Ascending aorta (tissue), 2 donors: ENCODE measurements around the gene PFKFB3. TPM values are rescaled to one million over a fixed set of nuclear protein-coding genes. Genes with fewer than 3 reads are reported as not detected.
"Not testable (repeated sequence)": the region's sequence is repeated elsewhere in the genome, so short reads cannot be mapped to it uniquely, and the experiment has no call there.

Experiments used
- DNase-seq, 2 donors: peaks; one replicate each; pipeline ENCODE4 v3.0.0-alpha.2; 2019; ENCODE audit warnings: low spot score in 2 of 2
- H3K27ac ChIP-seq, 2 donors: fragments of 200-600 bp; sonication (generic); one replicate each; pipeline ENCODE4 v1.5.1; 2016 to 2017; ENCODE audit warnings: mild to moderate bottlenecking in 1 of 2
- H3K27me3 ChIP-seq: fragments of 200-600 bp; sonication (generic); one replicate; pipeline ENCODE4 v1.5.1; 2017
- H3K36me3 ChIP-seq, 2 donors: fragments of 200-600 bp; sonication (generic); one replicate each; pipeline ENCODE4 v1.5.1; 2016
- H3K4me1 ChIP-seq, 2 donors: fragments of 200-600 bp; sonication (generic); one replicate each; pipeline ENCODE4 v1.5.1; 2016 to 2017; ENCODE audit warnings: mild to moderate bottlenecking in 1 of 2
- H3K4me3 ChIP-seq, 2 donors: fragments of 200-600 bp; sonication (generic); one replicate each; pipeline ENCODE4 v1.5.1; 2016 to 2017; ENCODE audit warnings: mild to moderate bottlenecking in 1 of 2
- H3K9me3 ChIP-seq, 2 donors: fragments of 200-600 bp; sonication (generic); one replicate each; pipeline ENCODE4 v1.5.1; 2016
- CTCF ChIP-seq, 3 experiments: fragments of 200-600 bp in 2 of 3; fragments of 450-650 bp in 1 of 3; sonication (generic) in 2 of 3; IDR thresholded peaks; one replicate each; pipeline ENCODE4 v1.5.1; 2016 to 2019; ENCODE audit warnings: antibody characterized with exemption in 3 of 3, mild to moderate bottlenecking in 1 of 3, moderate library complexity in 1 of 3
- intact Hi-C: fragments of 100-400 bp; cut with DNase I; formaldehyde crosslinking; loops from one replicate; pipeline ENCODE4 v1.15.1; 2023
- total RNA-seq: library from RNA; depleted of rRNA; stranded (reverse); fragments of >200 nt; gene quantifications from one replicate; pipeline ENCODE4 v1.1.0, GENCODE V29; 2016

Gene PFKFB3
- total RNA-seq, 1 donor from 2014 or later: 68.0 TPM

- Histone ChIP-seq H3K9me3 (no peaks in the 10 kb centered on the region), H3K4me3 (no peak overlapping the region), H3K36me3 (peaks cover 64 to 78% of the 10 kb centered on the region in 2 donors), H3K4me1 (no peaks in the 10 kb centered on the region), H3K27me3 (no peaks in the 10 kb centered on the region), H3K27ac (peak overlapping the region in 1 of 2 donors; percentile 49)
- DNase-seq: no peak
- intact Hi-C loops: no loop called here
- no peak for TF ChIP-seq CTCF (IDR thresholded peaks at IDR 0.05)
Observed at GRCh38 chr10:6234371-6234770, 31.6 kb downstream of the PFKFB3 start.

GRCh38 chr10:6236349-6237198 lies 33.8 kb downstream of the PFKFB3 start:
- Histone ChIP-seq H3K27ac (peak overlapping the region in 1 of 2 donors; percentile 14), H3K36me3 (peaks cover 42 to 56% of the 10 kb centered on the region in 2 donors)
- no peak for DNase-seq

GRCh38 chr10:6237199-6237530 lies 34.4 kb downstream of the PFKFB3 start:
- peak overlapping the region in 1 of 2 donors; percentile 14 for H3K27ac ChIP-seq
- H3K36me3 ChIP-seq: peaks cover 36 to 50% of the 10 kb centered on the region in 2 donors
- no peaks in the 10 kb centered on the region for H3K27me3 ChIP-seq
- no peaks in the 10 kb centered on the region for H3K9me3 ChIP-seq
- no peak overlapping the region for H3K4me3 ChIP-seq
- intact Hi-C loops: no loop called here
- no peak for TF ChIP-seq CTCF (IDR thresholded peaks at IDR 0.05)
- no peak for DNase-seq
- no peaks in the 10 kb centered on the region for H3K4me1 ChIP-seq

More at GRCh38 chr10:6236349-6237198, 33.8 kb downstream of the PFKFB3 start:
- Histone ChIP-seq H3K4me3 (no peak overlapping the region), H3K4me1 (no peaks in the 10 kb centered on the region), H3K9me3 (no peaks in the 10 kb centered on the region), H3K27me3 (no peaks in the 10 kb centered on the region)
- intact Hi-C loops: no loop called here
- no peak for TF ChIP-seq CTCF (IDR thresholded peaks at IDR 0.05)

GRCh38 chr10:6238587-6239212 lies 36.0 kb downstream of the PFKFB3 start:
- peaks cover 20 to 41% of the 10 kb centered on the region in 2 donors for H3K36me3 ChIP-seq
- H3K9me3 ChIP-seq, H3K4me1 ChIP-seq, intact Hi-C loops, H3K27me3 ChIP-seq, H3K4me3 ChIP-seq, DNase-seq: not testable (repeated sequence)
- H3K27ac ChIP-seq: peak overlapping the region; percentile 46 to 60

GRCh38 chr10:6239213-6239991 lies 36.7 kb downstream of the PFKFB3 start:
- no peaks in the 10 kb centered on the region for H3K9me3 ChIP-seq
- H3K4me1 ChIP-seq: no peaks in the 10 kb centered on the region
- no peak for TF ChIP-seq CTCF (IDR thresholded peaks at IDR 0.05)
- peaks cover 13 to 40% of the 10 kb centered on the region in 2 donors for H3K36me3 ChIP-seq
- peak overlapping the region; percentile 46 to 60 for H3K27ac ChIP-seq
- peak in 1 of 2 donors; percentile 80 for DNase-seq
- no peak overlapping the region for H3K4me3 ChIP-seq
- intact Hi-C loops: no loop called here
- no peaks in the 10 kb centered on the region for H3K27me3 ChIP-seq
